ENCODE measurements around the gene POLN. TPM values are rescaled to one million over a fixed set of nuclear protein-coding genes. Genes with fewer than 3 reads are reported as not detected.

The POLN gene
- total RNA-seq, 1 experiment from 2014 or later, result 0.10 TPM

DNA sequence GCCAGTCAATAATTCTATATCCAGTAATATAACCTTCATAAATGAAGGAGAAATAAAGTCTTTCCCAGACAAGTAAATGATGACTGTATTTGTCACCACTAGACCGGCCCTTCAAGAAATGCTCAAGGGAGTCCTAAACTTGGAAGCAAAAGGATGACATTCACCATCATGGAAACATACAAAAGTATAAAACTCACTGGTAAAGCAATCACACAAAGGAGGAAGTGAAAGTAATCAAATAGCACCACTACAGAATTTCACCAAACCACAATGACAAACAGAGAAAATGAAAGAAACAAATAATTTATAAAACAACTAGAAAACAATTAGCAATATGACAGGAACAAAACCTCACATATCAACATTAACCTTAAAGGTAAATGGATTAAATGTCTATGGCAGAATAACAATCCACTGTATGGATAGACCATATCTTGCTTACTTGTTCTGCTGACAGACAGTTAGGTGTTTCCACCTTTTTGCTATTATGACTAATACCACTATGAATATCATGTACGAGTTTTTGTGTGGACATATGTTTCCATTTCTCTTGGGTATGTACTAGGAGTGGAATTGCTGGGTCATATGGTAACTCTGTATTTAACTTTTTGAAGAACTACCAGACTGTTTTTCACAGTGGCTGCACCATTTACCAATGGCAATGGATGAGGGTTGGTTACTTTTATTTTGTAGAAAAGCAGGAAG is 137.9 kb downstream of the POLN start:
- in situ Hi-C loops (cut with HindIII; ENCODE audit: low pct_unique_long_range_greater_than_20kb, low sequenced_read_pairs), result no loop called here
- no peak for DNase-seq (ENCODE audit: low read depth)

DNA sequence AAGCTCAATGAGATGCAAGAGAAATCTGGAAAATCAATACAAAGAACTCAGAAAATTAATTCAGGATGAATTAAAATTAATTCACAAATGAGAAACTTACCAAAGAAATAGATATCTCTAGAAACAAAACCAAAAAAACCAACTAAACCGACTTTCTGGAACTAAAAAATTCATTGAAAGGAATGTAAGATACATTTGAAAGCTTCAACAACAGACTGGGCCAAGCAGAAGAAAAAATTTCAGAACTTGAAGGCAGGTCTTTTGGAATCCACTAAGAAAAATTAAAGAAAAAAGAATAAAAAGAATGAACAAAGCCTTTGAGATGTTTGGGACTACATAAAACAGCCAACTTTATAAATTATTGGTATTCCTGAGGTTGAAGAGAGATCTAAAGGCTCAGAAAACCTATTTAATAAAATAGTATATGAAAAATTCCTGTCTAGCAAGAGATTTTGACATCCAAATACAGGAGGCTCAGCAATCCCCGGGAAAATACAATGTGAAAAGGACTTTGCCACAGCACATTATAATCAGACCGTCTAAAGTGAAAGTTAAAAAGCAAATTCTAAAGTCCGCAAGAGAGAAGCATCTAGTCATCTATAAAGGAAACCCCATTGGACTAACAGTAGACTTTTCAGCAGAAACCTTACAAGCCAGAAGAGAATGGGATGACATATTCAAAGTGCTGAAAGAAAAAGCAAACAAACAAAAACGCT is 138.6 kb downstream of the POLN start:
- in situ Hi-C loops (cut with HindIII; ENCODE audit: low pct_unique_long_range_greater_than_20kb, low sequenced_read_pairs), result no loop called here

DNA sequence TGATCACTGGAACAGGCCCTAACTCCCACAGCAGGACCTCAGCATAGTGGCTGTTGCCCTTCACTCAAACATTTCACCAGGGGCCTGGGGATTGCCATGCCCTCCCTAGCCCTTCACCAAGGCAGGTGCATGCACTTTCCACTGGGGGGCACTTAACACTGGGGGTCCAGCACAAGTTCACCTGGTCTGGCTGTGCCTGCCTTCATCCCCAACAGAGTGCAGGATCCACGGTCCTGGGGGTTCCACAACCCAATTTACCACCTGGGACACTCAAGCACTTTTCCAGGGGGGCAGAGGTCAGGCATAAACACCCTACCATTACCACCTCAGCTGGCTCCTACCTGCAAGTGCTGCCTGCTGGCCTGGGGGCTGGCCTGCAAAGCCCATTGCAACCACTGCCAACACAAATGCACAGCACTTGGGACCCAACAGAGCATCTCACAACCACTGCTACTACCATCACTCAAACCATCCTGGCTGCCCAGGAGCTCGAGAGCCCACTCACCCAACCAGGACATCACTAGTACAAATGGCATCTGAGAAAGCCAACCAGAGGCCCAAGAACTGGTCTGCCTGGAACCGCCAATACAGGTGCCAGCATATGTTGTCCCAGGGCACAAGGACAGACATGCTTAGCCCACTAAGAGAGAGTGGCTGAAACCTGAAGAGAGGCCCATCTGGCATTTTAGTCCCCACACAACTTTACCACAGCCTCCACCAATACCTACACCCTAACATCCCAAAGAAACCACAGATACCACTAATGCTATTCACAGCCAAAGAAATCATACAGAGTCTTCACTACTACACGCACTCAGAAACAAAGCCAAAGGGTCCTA is 139.7 kb downstream of the POLN start:
- in situ Hi-C loops (cut with HindIII; ENCODE audit: low pct_unique_long_range_greater_than_20kb, low sequenced_read_pairs), result no loop called here

More for the DNA sequence above, 138.6 kb downstream of the POLN start:
- no peak for DNase-seq (ENCODE audit: low read depth)

DNA sequence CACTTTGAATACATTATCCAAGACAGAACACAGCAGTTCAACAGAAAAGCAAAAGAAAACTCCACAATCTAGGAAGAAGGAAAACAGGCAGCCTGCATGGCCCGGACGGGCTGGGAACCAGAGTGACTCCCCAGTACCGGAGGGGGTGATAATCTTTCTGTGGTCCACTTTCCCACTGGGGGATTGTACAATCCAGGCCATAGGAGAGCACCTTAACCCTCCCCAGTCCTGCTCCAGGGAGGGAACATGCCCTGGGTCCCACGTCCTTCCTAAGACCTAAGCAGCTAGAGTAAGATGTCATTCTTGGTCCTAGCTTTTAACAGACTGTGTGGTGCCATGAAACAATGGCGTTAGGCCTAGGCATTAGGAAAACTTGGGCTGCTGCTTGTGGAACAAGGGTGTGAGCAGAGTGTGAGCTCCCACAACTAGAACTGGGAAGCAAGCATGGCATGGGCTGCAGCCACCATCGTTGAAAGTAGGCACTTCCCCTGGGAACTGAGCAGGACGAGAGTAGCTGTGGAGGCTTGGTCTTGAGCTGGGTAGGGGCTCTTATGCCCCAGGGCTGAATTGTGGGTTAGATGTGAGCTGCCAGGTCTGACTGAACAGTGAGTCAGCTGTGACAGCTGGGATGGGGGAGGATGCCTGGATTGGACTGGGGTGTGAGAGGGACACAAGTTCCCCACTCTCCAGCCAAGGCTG is 140.4 kb downstream of the POLN start:
- in situ Hi-C loops (cut with HindIII; ENCODE audit: low pct_unique_long_range_greater_than_20kb, low sequenced_read_pairs), result no loop called here
- DNase-seq (ENCODE audit: low read depth), result no peak

More for the DNA sequence above, 139.7 kb downstream of the POLN start:
- no peak for DNase-seq (ENCODE audit: low read depth)

DNA sequence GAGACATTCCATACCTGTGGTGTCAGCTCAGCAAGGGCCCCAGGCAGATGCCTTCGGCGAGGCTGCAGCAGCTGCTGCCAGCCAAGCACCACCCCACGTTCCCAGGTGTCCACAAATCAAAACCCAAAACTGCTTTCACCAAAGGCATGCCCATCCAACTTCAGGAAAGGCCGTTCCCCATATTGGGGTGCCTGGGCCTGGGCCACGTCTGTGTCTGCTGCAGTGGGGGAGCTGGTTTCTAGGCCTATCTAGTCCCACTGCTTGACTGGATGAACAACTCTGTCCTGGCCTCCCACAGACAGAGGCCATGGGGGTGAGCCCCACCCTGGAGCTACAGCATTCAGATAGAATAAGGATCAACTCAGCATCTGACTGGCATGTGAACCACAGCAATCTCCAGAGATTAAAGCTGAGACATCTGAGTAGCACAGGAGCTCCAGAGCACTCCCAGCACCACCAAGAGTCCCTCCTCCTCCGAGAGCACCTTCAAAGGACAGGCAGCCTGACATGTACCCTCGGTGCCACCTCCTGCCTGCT is 145.8 kb downstream of the POLN start:
- in situ Hi-C loops (cut with HindIII; ENCODE audit: low pct_unique_long_range_greater_than_20kb, low sequenced_read_pairs), result no loop called here
- no peak for DNase-seq (ENCODE audit: low read depth)

DNA sequence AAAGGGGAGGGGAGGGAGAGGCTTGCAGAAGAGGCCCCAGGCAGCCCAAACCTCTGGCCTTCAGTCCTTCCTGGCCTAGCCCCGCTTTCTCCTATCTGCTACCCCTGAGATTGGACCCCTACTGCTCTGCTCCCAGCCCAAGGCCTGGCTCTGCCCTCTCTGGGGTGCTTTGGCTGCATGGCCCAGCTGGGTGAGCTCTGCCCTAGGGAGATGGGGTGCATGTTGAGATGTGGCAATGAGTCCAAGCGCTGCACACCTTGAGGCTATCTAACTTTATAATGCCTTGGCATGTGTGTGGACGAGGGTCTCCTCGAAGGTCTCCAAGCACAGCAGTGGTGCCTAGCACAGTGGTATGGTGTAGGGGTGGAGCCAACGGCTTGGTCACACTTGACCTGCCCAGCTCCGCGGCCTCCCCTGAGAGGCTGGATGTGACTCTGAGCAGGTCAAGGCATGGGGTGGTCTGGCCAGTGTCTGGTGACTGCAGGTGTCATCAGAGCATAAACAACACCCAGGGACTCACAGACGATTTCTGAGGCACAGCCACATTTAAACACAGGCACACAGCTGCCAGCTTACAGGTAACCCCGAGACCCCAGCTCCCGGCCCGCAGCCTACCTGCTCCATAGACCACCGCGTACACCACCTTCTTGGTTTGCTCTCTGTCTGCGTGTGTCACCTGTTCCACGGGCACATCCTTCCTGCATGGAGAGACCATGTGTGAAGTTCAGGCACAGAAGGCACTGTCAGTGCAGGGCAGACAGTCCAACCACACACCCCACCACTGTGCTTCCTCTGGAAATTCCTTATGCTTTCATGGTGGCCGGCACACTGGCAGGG is 146.5 kb downstream of the POLN start:
- no peak for DNase-seq (ENCODE audit: low read depth)
- in situ Hi-C loops (cut with HindIII; ENCODE audit: low pct_unique_long_range_greater_than_20kb, low sequenced_read_pairs), result no loop called here

DNA sequence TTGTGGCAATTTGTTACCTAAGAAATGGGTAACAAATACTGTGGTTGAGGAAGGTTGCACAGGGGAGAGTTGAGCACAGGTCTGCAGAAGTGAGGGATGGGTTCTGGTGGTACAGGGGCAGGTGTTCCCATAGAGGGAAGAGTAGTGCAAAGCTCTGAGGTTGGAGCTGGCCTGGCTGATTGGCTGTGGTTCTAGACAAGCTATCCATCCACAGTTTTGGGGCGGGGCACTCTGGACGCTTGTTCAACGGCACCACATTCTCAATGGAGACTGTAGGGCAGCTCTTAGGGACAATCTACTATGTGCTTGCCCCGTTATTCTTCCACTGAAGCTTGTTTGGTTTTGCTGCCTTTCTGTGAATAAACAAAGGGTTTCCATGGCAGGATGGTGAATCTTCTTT is 147.4 kb downstream of the POLN start:
- in situ Hi-C loops (cut with HindIII; ENCODE audit: low pct_unique_long_range_greater_than_20kb, low sequenced_read_pairs), result no loop called here
- DNase-seq (ENCODE audit: low read depth), result no peak

DNA sequence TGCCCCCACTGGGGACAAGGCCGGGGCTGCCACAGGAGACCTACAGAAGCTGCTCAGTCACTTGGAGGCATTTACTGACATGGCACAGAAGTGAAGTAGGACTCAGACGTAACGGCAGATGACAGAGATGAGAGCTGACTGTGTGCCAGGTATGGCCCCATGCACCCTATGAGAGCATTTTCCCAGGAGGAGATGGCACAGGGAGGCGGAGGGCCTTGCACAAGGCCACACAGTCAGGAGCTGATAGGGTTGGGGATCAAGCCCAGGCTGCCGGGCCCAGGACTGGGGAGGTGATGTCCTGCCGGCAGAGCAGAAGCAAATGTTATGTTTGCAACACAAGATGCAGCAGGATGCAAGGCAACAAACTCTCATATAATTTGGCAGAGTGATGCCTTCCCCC is 148.7 kb downstream of the POLN start:
- in situ Hi-C loops (cut with HindIII; ENCODE audit: low pct_unique_long_range_greater_than_20kb, low sequenced_read_pairs), result no loop called here
- DNase-seq (ENCODE audit: low read depth), result no peak

DNA sequence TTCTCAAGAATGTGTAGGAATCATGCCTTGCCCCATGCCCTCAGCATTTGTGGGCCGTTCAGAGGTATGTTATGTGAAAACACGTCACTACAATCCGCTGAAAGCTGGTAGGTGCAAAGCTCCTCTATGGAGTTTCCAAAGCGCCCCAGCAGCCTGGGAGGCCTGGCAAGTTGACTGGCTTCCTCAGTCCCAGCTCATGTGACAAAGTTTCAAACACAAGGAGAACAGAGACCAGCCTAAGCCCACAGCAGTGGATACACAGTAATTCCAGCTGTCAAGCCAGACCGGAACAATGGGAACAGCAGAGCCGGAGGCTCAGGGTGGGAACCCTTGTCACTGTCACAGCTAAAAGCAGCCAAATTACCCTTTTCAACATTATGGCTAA is 149.3 kb downstream of the POLN start:
- no peak for DNase-seq (ENCODE audit: low read depth)
- in situ Hi-C loops (cut with HindIII; ENCODE audit: low pct_unique_long_range_greater_than_20kb, low sequenced_read_pairs), result no loop called here

DNA sequence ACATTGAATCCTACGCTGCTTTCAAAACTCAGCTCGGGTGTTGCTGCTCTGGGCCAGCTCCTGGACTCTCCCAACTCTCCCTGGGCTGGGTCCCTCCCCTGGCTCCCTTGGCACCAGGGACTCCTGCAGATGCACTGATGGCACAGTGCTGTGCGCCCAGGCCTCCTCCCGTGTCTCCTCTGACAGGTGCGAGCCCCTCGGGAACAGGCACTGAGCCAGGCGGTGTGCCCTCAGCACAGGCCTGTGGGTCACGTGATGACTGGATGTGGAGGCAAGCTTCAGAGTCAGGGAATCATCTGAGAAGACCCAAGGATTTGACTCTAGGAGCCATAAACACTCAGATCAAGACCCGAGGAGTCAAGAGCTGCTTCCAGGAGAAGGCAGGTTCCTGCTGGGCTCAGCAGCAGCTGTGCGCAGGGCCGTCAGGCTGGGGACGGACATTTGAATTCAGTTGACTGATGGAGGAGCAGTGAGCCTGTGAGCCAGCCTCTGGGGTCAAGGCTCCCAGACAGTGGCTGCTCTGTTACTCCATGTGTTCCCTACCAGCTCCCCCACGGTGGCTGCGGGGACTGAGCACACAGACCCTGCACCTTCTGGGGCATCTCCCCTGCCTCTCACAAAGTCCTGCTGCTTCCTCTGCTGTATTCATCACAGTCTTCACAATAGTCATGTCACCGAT is 149.8 kb downstream of the POLN start:
- DNase-seq (ENCODE audit: low read depth), result no peak
- in situ Hi-C loops (cut with HindIII; ENCODE audit: low pct_unique_long_range_greater_than_20kb, low sequenced_read_pairs), result no loop called here

DNA sequence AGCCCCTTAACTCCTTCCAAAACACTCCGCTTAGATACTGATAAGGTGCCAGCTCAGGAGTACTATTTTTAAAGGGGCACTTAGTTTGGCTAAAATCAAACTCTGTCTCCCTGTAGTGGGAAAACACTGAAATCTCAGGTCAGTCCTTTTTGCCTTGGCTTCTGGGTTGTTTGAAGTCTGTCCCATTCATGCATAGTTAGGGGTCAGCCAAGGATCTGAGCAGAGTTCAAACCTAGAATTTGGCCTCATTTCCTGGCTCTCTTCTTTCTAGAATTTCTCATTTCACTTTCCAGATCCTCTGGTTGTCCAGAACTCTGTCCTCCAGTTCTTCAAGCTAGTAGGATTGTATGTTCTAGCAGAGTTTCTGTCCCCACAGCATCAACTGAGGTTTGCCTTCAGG is 151.3 kb downstream of the POLN start:
- in situ Hi-C loops (cut with HindIII; ENCODE audit: low pct_unique_long_range_greater_than_20kb, low sequenced_read_pairs), result no loop called here

DNA sequence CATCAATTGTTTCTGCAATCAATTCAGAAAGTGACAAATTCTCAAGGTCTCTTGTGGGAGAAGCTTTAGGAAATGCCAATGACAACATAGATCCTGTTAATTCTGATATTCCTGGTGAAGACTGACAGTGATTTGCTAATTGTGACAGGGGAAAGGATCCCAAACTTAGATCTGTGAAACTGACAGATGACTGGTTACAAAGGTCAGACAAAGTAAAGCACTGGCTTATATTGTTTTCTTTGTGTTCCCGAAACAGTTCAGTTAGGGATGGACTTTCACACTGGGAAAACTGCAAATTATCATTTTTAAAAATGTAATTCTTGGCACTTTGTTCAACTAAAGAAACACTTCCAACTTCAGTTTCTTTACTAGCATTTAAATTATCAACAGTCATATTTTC is 152.7 kb downstream of the POLN start:
- in situ Hi-C loops (cut with HindIII; ENCODE audit: low pct_unique_long_range_greater_than_20kb, low sequenced_read_pairs), result no loop called here
- DNase-seq (ENCODE audit: low read depth), result no peak

More for the DNA sequence above, 151.3 kb downstream of the POLN start:
- DNase-seq (ENCODE audit: low read depth), result no peak

DNA sequence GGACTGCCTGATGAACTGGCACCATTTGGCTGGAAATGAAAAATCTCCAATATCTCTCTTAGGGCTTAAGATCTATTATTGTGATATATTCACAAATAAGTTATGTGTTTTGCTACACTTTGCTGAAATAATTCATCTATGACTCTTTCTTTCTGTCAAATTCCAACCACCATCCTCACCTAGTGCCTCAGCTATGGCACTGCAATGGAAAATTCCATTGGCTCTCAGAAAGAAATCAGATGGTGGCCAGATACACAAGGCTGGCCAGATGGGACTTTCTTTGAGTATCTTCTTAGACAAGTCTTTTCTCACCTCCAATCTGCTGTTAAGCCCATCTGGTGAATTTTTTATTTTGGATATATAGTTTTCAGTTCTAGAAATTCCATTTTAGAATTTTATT is 154.8 kb downstream of the POLN start:
- no peak for DNase-seq (ENCODE audit: low read depth)
- in situ Hi-C loops (cut with HindIII; ENCODE audit: low pct_unique_long_range_greater_than_20kb, low sequenced_read_pairs), result no loop called here

DNA sequence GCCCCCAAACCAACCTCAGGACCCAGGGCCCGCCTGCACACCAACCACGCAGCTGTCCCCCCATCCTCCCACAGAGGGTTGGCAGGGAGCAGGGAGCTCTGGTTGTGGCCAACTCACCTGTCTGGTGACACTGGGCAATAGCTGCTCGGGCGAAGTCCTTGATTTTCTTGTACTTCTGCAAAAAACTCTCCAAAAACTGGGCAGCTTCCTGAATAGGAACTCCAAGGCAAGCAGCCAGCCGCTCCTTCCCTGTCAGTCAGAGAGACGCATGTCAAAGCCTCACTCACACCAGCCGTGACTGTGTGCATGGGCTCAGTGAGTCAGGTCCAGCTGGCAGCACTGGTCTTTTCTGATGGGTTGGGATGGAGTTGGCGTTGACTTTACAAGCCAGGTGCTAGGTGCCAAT is 156.4 kb downstream of the POLN start:
- no peak for DNase-seq (ENCODE audit: low read depth)
- in situ Hi-C loops (cut with HindIII; ENCODE audit: low pct_unique_long_range_greater_than_20kb, low sequenced_read_pairs), result no loop called here

DNA sequence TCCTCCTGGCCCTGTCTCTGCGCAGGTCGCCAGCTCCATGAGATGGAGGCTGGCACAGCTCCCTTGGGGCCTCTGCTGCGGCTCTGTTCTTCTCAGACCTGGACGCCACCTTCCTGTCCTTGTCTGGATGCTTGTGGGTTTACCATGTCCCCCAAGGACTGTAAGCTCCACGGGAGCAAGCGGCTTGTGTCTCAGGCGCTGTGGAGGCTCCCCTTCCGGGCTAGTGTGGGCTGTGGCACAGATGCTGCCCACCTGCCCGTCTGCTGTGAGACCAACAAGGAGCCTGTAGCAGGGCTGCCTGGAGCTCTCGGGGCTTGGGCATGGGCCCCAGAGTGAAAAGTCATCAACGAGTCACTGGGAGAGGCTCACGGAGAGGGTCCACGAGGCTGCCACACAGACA is 157.6 kb downstream of the POLN start:
- in situ Hi-C loops (cut with HindIII; ENCODE audit: low pct_unique_long_range_greater_than_20kb, low sequenced_read_pairs), result no loop called here
- no peak for DNase-seq (ENCODE audit: low read depth)

DNA sequence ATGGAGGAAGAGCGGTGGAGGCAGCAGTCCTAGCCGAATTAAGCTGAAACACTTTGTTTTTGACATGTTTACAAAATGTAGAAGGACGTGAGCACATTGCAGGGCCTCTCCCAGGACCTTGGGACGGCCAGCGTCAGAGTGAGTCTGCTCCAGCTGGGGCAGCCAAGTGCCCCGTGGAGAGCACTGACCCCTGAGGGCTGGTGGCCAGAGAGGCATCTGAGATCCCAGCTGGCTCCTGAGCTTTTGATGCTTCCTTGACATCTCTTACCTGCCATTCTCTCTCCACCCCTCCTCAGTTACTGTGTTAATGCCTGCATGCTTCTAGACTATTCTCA is 158.1 kb downstream of the POLN start:
- DNase-seq (ENCODE audit: low read depth), result no peak
- in situ Hi-C loops (cut with HindIII; ENCODE audit: low pct_unique_long_range_greater_than_20kb, low sequenced_read_pairs), result no loop called here

DNA sequence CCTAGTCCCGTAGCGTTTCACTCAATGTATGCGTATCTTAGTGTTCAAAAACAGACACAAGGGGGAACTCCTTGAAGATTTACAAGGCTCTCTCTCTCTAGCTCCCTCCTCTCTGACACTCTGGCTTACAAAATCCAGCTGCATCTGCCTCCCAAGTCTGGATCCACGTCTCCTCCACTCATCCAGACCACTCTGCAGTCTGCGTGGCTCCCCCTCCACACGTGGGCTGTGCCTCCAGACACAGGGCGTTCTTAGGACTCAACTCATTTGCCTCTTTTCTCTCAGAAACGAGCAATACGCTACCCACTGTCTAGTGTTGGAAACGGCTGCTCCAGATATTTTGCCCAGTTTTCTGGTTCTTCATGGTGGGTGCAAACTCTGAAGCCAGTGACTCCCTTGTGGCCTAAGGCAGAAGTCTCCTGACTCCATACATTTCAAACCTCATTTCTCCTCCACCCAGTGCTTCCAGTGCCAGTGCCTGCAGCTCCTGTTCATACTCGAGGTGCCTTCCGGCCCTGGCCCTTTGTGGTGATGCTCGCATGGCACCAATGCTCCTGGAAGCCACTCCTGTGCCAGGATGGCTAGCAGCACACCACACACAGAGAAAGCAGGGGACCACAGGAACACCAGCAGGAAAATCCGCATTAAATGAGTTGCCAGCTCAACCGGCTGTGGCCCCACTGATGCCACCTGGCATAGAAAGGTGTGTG is 158.7 kb downstream of the POLN start:
- in situ Hi-C loops (cut with HindIII; ENCODE audit: low pct_unique_long_range_greater_than_20kb, low sequenced_read_pairs), result no loop called here
- DNase-seq (ENCODE audit: low read depth), result no peak

Data from Caki2 (cell line).